PC-3 (cell line): Measurements from ENCODE around the gene ARPC5.
"Not testable (repeated sequence)": the region's sequence is repeated elsewhere in the genome, so short reads cannot be mapped to it uniquely, and the experiment has no call there.

Experiments used
- CTCF ChIP-seq: fragments of 300-600 bp; sonication (generic); conservative IDR thresholded peaks from 2 replicates; pipeline ENCODE4 v1.5.1; 2017; ENCODE audit warnings: antibody characterized with exemption, low read depth, mild to moderate bottlenecking, low read length
- EZH2 ChIP-seq: fragments of 300-600 bp; sonication (generic); IDR thresholded peaks from one replicate; pipeline ENCODE4 v1.6.1; 2017; ENCODE audit warnings: antibody characterized with exemption, mild to moderate bottlenecking, low read length; ENCODE audit not compliant: unreplicated experiment

- not testable (repeated sequence) for TF ChIP-seq EZH2, CTCF
Observed at GRCh38 chr1:183612975-183613374, 22.6 kb downstream of the ARPC5 start.
